B cell (primary cell): ENCODE data around the gene RPIA.
"Not testable (repeated sequence)": the region's sequence is repeated elsewhere in the genome, so short reads cannot be mapped to it uniquely, and the experiment has no call there.

Experiments
- CTCF ChIP-seq: fragments of 200-600 bp; IDR thresholded peaks from one replicate; pipeline ENCODE4 v1.8.0; 2022; ENCODE audit warnings: antibody characterized with exemption, mild to moderate bottlenecking
- EZH2 ChIP-seq: IDR thresholded peaks from 2 replicates; pipeline ENCODE4 v1.6.1; 2012; ENCODE audit warnings: borderline replicate concordance, low read depth, mild to moderate bottlenecking, moderate library complexity, low read length; ENCODE audit not compliant: insufficient read depth, poor library complexity, severe bottlenecking

- TF ChIP-seq CTCF, EZH2: not testable (repeated sequence)
These were observed 104.5 kb downstream of the RPIA start for GRCh38 chr2:88795932-88796331.
